SH-SY5Y (cell line): ENCODE data around the gene SFT2D1.

Experiments
- GATA2 ChIP-seq: IDR thresholded peaks from 2 replicates; pipeline ENCODE4 v1.6.1; 2011; ENCODE audit warnings: mild to moderate bottlenecking, low read depth, low read length
- GATA3 ChIP-seq: IDR thresholded peaks from 2 replicates; pipeline ENCODE4 v1.6.1; 2011; ENCODE audit warnings: low read depth, mild to moderate bottlenecking, low read length, moderate library complexity

- TF ChIP-seq GATA2 = no peak
- no peak for TF ChIP-seq GATA3
Observed at GRCh38 chr6:166334878-166335277, 7.5 kb downstream of the SFT2D1 start.
